A549 (cell line): ENCODE results near the gene SH3BGRL2. TPM values are rescaled to one million over a fixed set of nuclear protein-coding genes. Genes with fewer than 3 reads are reported as not detected.

Experiments
- ATAC-seq, 2 experiments: fragments of 200-7000 bp in 1 of 2; fragments of >200 bp in 1 of 2; cut with Nextera tagmentation in 1 of 2; cut with Tn5 transposase in 1 of 2; 3 replicates each; pipeline versions ENCODE4 v1.8.0 to v1.9.1; 2018 to 2020; ENCODE audit warnings: mild to moderate bottlenecking in 1 of 2, moderate library complexity in 1 of 2
- CTCF ChIA-PET: fragments of 300-600 bp; sonication (Branson Sonifier 250); formaldehyde crosslinking; extraction: SDS; loops from one replicate; lab custom pipeline; 2021; ENCODE audit warnings: antibody characterized with exemption, inconsistent platforms; lab: Yijun Ruan, JAX
- POLR2A ChIA-PET: fragments of 350-600 bp; formaldehyde crosslinking; extraction: SDS; loops from one replicate; lab custom pipeline; 2021; ENCODE audit warnings: antibody characterized with exemption, inconsistent platforms; lab: Yijun Ruan, JAX
- DNase-seq, 2 experiments: peaks; one replicate each; pipeline versions ENCODE4 v3.0.0 to v3.0.0-alpha.2; 2011 to 2016; ENCODE audit warnings: low read depth in 1 of 2, low spot score in 1 of 2
- FAIRE-seq: peaks from 2 replicates; lab custom pipeline; 2011; peaks lifted over from hg19 to GRCh38; lab: Jason Lieb, UNC
- H3K27ac ChIP-seq, 2 experiments: fragments of >200 bp; sonication (Bioruptor Twin); formaldehyde crosslinking; 3 replicates each; pipeline ENCODE4 v1.5.1; 2016 to 2017
- H3K4me1 ChIP-seq: fragments of >200 bp; sonication (Bioruptor Twin); formaldehyde crosslinking; 3 replicates; pipeline ENCODE4 v1.6.1; 2016
- H3K4me2 ChIP-seq: fragments of >200 bp; sonication (Bioruptor Twin); formaldehyde crosslinking; 3 replicates; pipeline ENCODE4 v1.6.1; 2016
- H3K4me3 ChIP-seq: fragments of >200 bp; sonication (Bioruptor Twin); formaldehyde crosslinking; 3 replicates; pipeline ENCODE4 v1.5.1; 2016
- H3K9me3 ChIP-seq: fragments of >200 bp; sonication (Bioruptor Twin); formaldehyde crosslinking; 3 replicates; pipeline ENCODE4 v1.6.1; 2016
- CBX2 ChIP-seq: fragments of 200-600 bp; sonication (generic); IDR thresholded peaks from 2 replicates; pipeline ENCODE4 v1.6.1; 2016; ENCODE audit warnings: low read depth, mild to moderate bottlenecking, borderline replicate concordance
- CBX8 ChIP-seq: fragments of 200-600 bp; sonication (generic); IDR thresholded peaks from 2 replicates; pipeline ENCODE4 v1.6.1; 2016
- CHD2 ChIP-seq: fragments of 150-350 bp; IDR thresholded peaks from 2 replicates; pipeline ENCODE4 v1.6.1; 2014; ENCODE audit warnings: low read length; ENCODE audit not compliant: partially characterized antibody
- CTCF ChIP-seq: fragments of >200 bp; sonication (Bioruptor Twin); formaldehyde crosslinking; IDR thresholded peaks from 3 replicates; pipeline ENCODE4 v1.5.1; 2016
- EHMT2 ChIP-seq: fragments of 200-600 bp; sonication (generic); IDR thresholded peaks from 2 replicates; pipeline ENCODE4 v1.6.1; 2016; ENCODE audit warnings: antibody characterized with exemption, low read depth, mild to moderate bottlenecking, moderate library complexity
- EP300 ChIP-seq, 2 experiments: fragments of >200 bp; sonication (Bioruptor Twin); formaldehyde crosslinking; IDR thresholded peaks; 2 replicates in 1 of 2; 3 replicates in 1 of 2; pipeline ENCODE4 v1.6.1; 2016 to 2017
- FOSB ChIP-seq: fragments of 250-450 bp; sonication (Bioruptor Pico); IDR thresholded peaks from 2 replicates; pipeline ENCODE4 v1.5.0; 2020; ENCODE audit warnings: mild to moderate bottlenecking, moderate library complexity
- FOXS1 ChIP-seq: fragments of 250-450 bp; sonication (Bioruptor Pico); IDR thresholded peaks from 2 replicates; pipeline ENCODE4 v1.5.0; 2020; ENCODE audit warnings: mild to moderate bottlenecking, moderate library complexity
- HDAC2 ChIP-seq: fragments of 200-600 bp; sonication (generic); IDR thresholded peaks from 2 replicates; pipeline ENCODE4 v1.6.1; 2016
- HES2 ChIP-seq: fragments of >200 bp; sonication (Bioruptor Twin); formaldehyde crosslinking; IDR thresholded peaks from 2 replicates; pipeline ENCODE4 v1.6.1; 2016
- HEYL ChIP-seq: fragments of 250-450 bp; sonication (Bioruptor Pico); IDR thresholded peaks from 2 replicates; pipeline ENCODE4 v1.8.0; 2021; ENCODE audit warnings: mild to moderate bottlenecking, moderate library complexity
- HMGXB4 ChIP-seq: fragments of 250-450 bp; sonication (Bioruptor Pico); IDR thresholded peaks from 2 replicates; pipeline ENCODE4 v1.5.0; 2021; ENCODE audit warnings: mild to moderate bottlenecking, moderate library complexity, borderline replicate concordance
- HOXA7 ChIP-seq: fragments of 250-450 bp; sonication (Bioruptor Pico); IDR thresholded peaks from 2 replicates; pipeline ENCODE4 v1.5.0; 2020; ENCODE audit warnings: mild to moderate bottlenecking, moderate library complexity
- HOXB5 ChIP-seq: fragments of 250-450 bp; sonication (Bioruptor Pico); IDR thresholded peaks from 2 replicates; pipeline ENCODE4 v1.5.0; 2020; ENCODE audit warnings: mild to moderate bottlenecking, moderate library complexity
- JUN ChIP-seq, 2 experiments: fragments of >200 bp; sonication (Bioruptor Twin); formaldehyde crosslinking; IDR thresholded peaks; 2 replicates in 1 of 2; 3 replicates in 1 of 2; pipeline ENCODE4 v1.6.1; 2016 to 2017
- KDM1A ChIP-seq: fragments of 200-600 bp; sonication (generic); IDR thresholded peaks from 2 replicates; pipeline ENCODE4 v1.6.1; 2016; ENCODE audit warnings: low read depth, mild to moderate bottlenecking
- KDM5A ChIP-seq: fragments of 200-600 bp; sonication (generic); IDR thresholded peaks from 2 replicates; pipeline ENCODE4 v1.6.1; 2016; ENCODE audit warnings: antibody characterized with exemption, mild to moderate bottlenecking
- MAFK ChIP-seq: fragments of 450-650 bp; IDR thresholded peaks from 2 replicates; pipeline ENCODE4 v1.6.1; 2014; ENCODE audit not compliant: partially characterized antibody
- MAZ ChIP-seq: fragments of 150-350 bp; IDR thresholded peaks from 2 replicates; pipeline ENCODE4 v1.6.1; 2014; ENCODE audit warnings: antibody characterized with exemption, low read depth, low read length, borderline replicate concordance
- NPAS2 ChIP-seq: fragments of 250-450 bp; sonication (Bioruptor Pico); IDR thresholded peaks from 2 replicates; pipeline ENCODE4 v1.8.0; 2022; ENCODE audit warnings: mild to moderate bottlenecking, moderate library complexity, borderline replicate concordance
- NR3C1 ChIP-seq: fragments of >200 bp; sonication (Bioruptor Twin); formaldehyde crosslinking; IDR thresholded peaks from 3 replicates; pipeline ENCODE4 v1.6.1; 2017
- PHF8 ChIP-seq: fragments of 200-600 bp; sonication (generic); IDR thresholded peaks from 2 replicates; pipeline ENCODE4 v1.6.1; 2016; ENCODE audit warnings: low read depth, mild to moderate bottlenecking, antibody characterized with exemption, moderate library complexity, borderline replicate concordance
- RCOR1 ChIP-seq: fragments of 150-350 bp; IDR thresholded peaks from 2 replicates; pipeline ENCODE4 v1.6.1; 2014; ENCODE audit warnings: antibody characterized with exemption, low read length, low read depth
- REST ChIP-seq: fragments of 200-600 bp; sonication (generic); IDR thresholded peaks from 2 replicates; pipeline ENCODE4 v1.6.1; 2016; ENCODE audit warnings: antibody characterized with exemption, mild to moderate bottlenecking, moderate library complexity
- RFX5 ChIP-seq: fragments of 450-650 bp; IDR thresholded peaks from 2 replicates; pipeline ENCODE4 v1.7.1; 2014; ENCODE audit warnings: antibody characterized with exemption, mild to moderate bottlenecking, moderate library complexity
- SREBF2 ChIP-seq: fragments of 450-650 bp; IDR thresholded peaks from 2 replicates; pipeline ENCODE4 v1.6.1; 2014; ENCODE audit warnings: mild to moderate bottlenecking, moderate library complexity
- ZC3H11A ChIP-seq: fragments of 450-650 bp; IDR thresholded peaks from 2 replicates; pipeline ENCODE4 v1.6.1; 2014; ENCODE audit warnings: antibody characterized with exemption, mild to moderate bottlenecking
- ZNF302 ChIP-seq: fragments of 250-450 bp; sonication (Bioruptor Pico); IDR thresholded peaks from 2 replicates; pipeline ENCODE4 v1.9.0; 2021; ENCODE audit warnings: inconsistent platforms, mild to moderate bottlenecking, moderate library complexity
- ZSCAN20 ChIP-seq: fragments of 250-450 bp; sonication (Bioruptor Pico); IDR thresholded peaks from 2 replicates; pipeline ENCODE4 v1.8.0; 2022; ENCODE audit warnings: mild to moderate bottlenecking, moderate library complexity
- WGBS: methylation state at CpG from one replicate; pipeline ENCODE4 v1.1.6; 2017; ENCODE audit errors: missing lambda C conversion rate; 5-methylcytosine and 5-hydroxymethylcytosine counted together
- polyA plus RNA-seq, 4 experiments: library from polyadenylated mRNA; depleted of rRNA in 3 of 4; stranded (reverse); fragments of >200 nt; fragmentation: RNase III in 1 of 4; extraction: RNeasy Plus Mini Kit Qiagen cat#74134 plus additional on column Dnase treatment in 1 of 4; gene quantifications; 2 replicates in 3 of 4; 3 replicates in 1 of 4; pipeline ENCODE4 v1.2.3, GENCODE V29; 2011 to 2017

Gene SH3BGRL2
- polyA plus RNA-seq, 2 of the 4 experiments (the other 2 are of a cell fraction) = 0.48 to 1.9 TPM

GRCh38 chr6:79697430-79697829 is 66.3 kb downstream of the SH3BGRL2 start:
- H3K4me2 ChIP-seq = no peak overlapping the region
- 80% methylated on average over 4 of the region's 4 CpGs for WGBS
- no peak overlapping the region for H3K4me3 ChIP-seq
- no peaks in the 10 kb centered on the region for H3K9me3 ChIP-seq
- no peak overlapping the region for H3K27ac ChIP-seq
- ChIA-PET CTCF (no interaction called here), POLR2A (no interaction called here)
- DNase-seq (no peak), FAIRE-seq (no peak), ATAC-seq (no peak)
- H3K4me1 ChIP-seq = no peaks in the 10 kb centered on the region
- TF ChIP-seq KDM1A = no peak
- TF ChIP-seq RCOR1 = no peak

- no peak for ATAC-seq
- Histone ChIP-seq H3K4me3 (no peak overlapping the region), H3K27ac (no peak overlapping the region), H3K9me3 (no peaks in the 10 kb centered on the region), H3K4me2 (no peak overlapping the region), H3K4me1 (no peaks in the 10 kb centered on the region)
- no peak for FAIRE-seq
- ChIA-PET CTCF (no interaction called here), POLR2A (no interaction called here)
- no peak for DNase-seq
- TF ChIP-seq SREBF2 (no peak), CHD2 (no peak), HDAC2 (no peak), CTCF (no peak), CBX8 (no peak), ZC3H11A (no peak), KDM5A (no peak), FOXS1 (CRISPR knock-in tag) (no peak), JUN (IDR thresholded peaks at IDR 0.05) (no peak)
- WGBS = 89% methylated on average over 7 of the region's 7 CpGs
Measured at GRCh38 chr6:79699606-79700005, 68.5 kb downstream of the SH3BGRL2 start.

- no peak for TF ChIP-seq NR3C1
- no peak for TF ChIP-seq MAZ
- TF ChIP-seq FOSB = no peak
- TF ChIP-seq PHF8 = no peak
- no peak for TF ChIP-seq HOXA7
- no peak for TF ChIP-seq NPAS2 (CRISPR knock-in tag)
- no peak for TF ChIP-seq ZSCAN20 (CRISPR knock-in tag)
- no peak for TF ChIP-seq ZNF302
- TF ChIP-seq CBX2 = no peak
- TF ChIP-seq HMGXB4 = no peak
- TF ChIP-seq EHMT2 = no peak
- no peak for TF ChIP-seq HOXB5 (CRISPR knock-in tag)
- TF ChIP-seq HEYL (CRISPR knock-in tag) = no peak
- TF ChIP-seq HES2 = no peak
- no peak for TF ChIP-seq MAFK
- no peak for TF ChIP-seq RFX5
- TF ChIP-seq EP300 (IDR thresholded peaks at IDR 0.05) = no peak
- TF ChIP-seq REST = no peak
- WGBS = 73% methylated on average over 5 of the region's 5 CpGs
- H3K27ac ChIP-seq = no peak overlapping the region
- H3K4me2 ChIP-seq = no peak overlapping the region
- ChIA-PET CTCF (no interaction called here), POLR2A (no interaction called here)
- no peaks in the 10 kb centered on the region for H3K4me1 ChIP-seq
- ATAC-seq (no peak), DNase-seq (no peak), FAIRE-seq (no peak)
- no peak overlapping the region for H3K4me3 ChIP-seq
- H3K9me3 ChIP-seq = no peaks in the 10 kb centered on the region
Measured at GRCh38 chr6:79702691-79703090, 71.6 kb downstream of the SH3BGRL2 start.
